Endothelial cell of umbilical vein (primary cell): ENCODE results near the gene MIER1. TPM values are rescaled to one million over a fixed set of nuclear protein-coding genes. Genes with fewer than 3 reads are reported as not detected.

Experiments used
- BruUV-seq: library from RNA; stranded (reverse); fragments of 400-500 nt; replicated peaks from 2 replicates; lab custom pipeline; 2021; lab: Mats Ljungman, UMichigan
- CTCF ChIA-PET: fragments of 300-600, 350-600 bp; sonication (Branson Sonifier 250); formaldehyde crosslinking; loops from one replicate; lab custom pipeline; 2021; ENCODE audit warnings: antibody characterized with exemption, inconsistent platforms; lab: Charles Lee
- POLR2A ChIA-PET: fragments of 300-600, 350-600 bp; sonication (Branson Sonifier 250); formaldehyde crosslinking; loops from one replicate; lab custom pipeline; 2021; ENCODE audit warnings: antibody characterized with exemption, inconsistent platforms; lab: Charles Lee
- DNase-seq: peaks from one replicate; pipeline ENCODE4 v3.0.0-alpha.2; 2011; ENCODE audit warnings: low read depth, low spot score
- FAIRE-seq: peaks from 2 replicates; lab custom pipeline; 2011; peaks lifted over from hg19 to GRCh38; lab: Jason Lieb, UNC
- H2AFZ ChIP-seq: 2 replicates; pipeline ENCODE4 v1.6.0; 2012; ENCODE audit warnings: low read depth, low read length, control low read depth, inconsistent platforms
- H3K27ac ChIP-seq: 2 replicates; pipeline ENCODE4 v1.5.1; 2011; ENCODE audit warnings: low read depth, mild to moderate bottlenecking, control low read depth, low read length, moderate library complexity; ENCODE audit not compliant: insufficient read depth
- H3K27me3 ChIP-seq, 2 experiments: 2 replicates each; pipeline versions ENCODE4 v1.6.0 to v1.6.1; 2011; ENCODE audit warnings: low read length in 2 of 2, mixed read lengths in 1 of 2; ENCODE audit not compliant: control insufficient read depth in 2 of 2, insufficient read depth in 2 of 2
- H3K36me3 ChIP-seq, 2 experiments: 2 replicates in 1 of 2; 3 replicates in 1 of 2; pipeline ENCODE4 v1.5.1; 2011; ENCODE audit warnings: low read length in 2 of 2, mild to moderate bottlenecking in 1 of 2, moderate library complexity in 1 of 2; ENCODE audit not compliant: control insufficient read depth in 2 of 2, insufficient read depth in 2 of 2; ENCODE audit errors: extremely low read depth in 1 of 2
- H3K4me1 ChIP-seq: 3 replicates; pipeline ENCODE4 v1.5.1; 2011; ENCODE audit warnings: mild to moderate bottlenecking, low read length; ENCODE audit not compliant: control insufficient read depth, insufficient read depth; ENCODE audit errors: extremely low read depth
- H3K4me2 ChIP-seq: 2 replicates; pipeline ENCODE4 v1.6.1; 2011; ENCODE audit warnings: low read length, control low read depth, mixed read lengths; ENCODE audit not compliant: insufficient read depth
- H3K4me3 ChIP-seq, 3 experiments: fragments of 200-600 bp in 1 of 3; sonication (generic), shearing (Covaris generic) in 1 of 3; replicated peaks in 1 of 3; 2 replicates each; pipeline ENCODE4 v1.5.1; 2011 to 2016; ENCODE audit warnings: control low read depth in 3 of 3, low read length in 3 of 3, mild to moderate bottlenecking in 2 of 3, inconsistent platforms in 1 of 3, low read depth in 1 of 3, moderate library complexity in 1 of 3; ENCODE audit not compliant: insufficient read depth in 1 of 3
- H3K79me2 ChIP-seq: 2 replicates; pipeline ENCODE4 v1.6.0; 2012; ENCODE audit warnings: low read length, inconsistent platforms; ENCODE audit not compliant: control insufficient read depth, insufficient read depth
- H3K9ac ChIP-seq: replicated peaks from 2 replicates; pipeline ENCODE3; 2011; ENCODE audit warnings: low read length, control low read depth; ENCODE audit not compliant: insufficient read depth; ENCODE audit errors: extremely low read depth
- H3K9me1 ChIP-seq: replicated peaks from 3 replicates; pipeline ENCODE4 v1.6.0; 2011; ENCODE audit warnings: mild to moderate bottlenecking, low read length; ENCODE audit not compliant: control insufficient read depth, insufficient read depth; ENCODE audit errors: extremely low read depth
- H3K9me3 ChIP-seq: replicated peaks from 2 replicates; pipeline ENCODE4 v1.5.1; 2012; ENCODE audit warnings: low read length, inconsistent platforms; ENCODE audit not compliant: control insufficient read depth, insufficient read depth
- H4K20me1 ChIP-seq: replicated peaks from 2 replicates; pipeline ENCODE3; 2011; ENCODE audit warnings: mild to moderate bottlenecking, low read length; ENCODE audit not compliant: control insufficient read depth, insufficient read depth; ENCODE audit errors: extremely low read depth
- EZH2 ChIP-seq: IDR thresholded peaks from 2 replicates; pipeline ENCODE4 v1.6.1; 2012; ENCODE audit warnings: borderline replicate concordance, low read depth, mild to moderate bottlenecking, moderate library complexity, low read length, inconsistent platforms; ENCODE audit not compliant: severe bottlenecking
- FOS ChIP-seq: IDR thresholded peaks from 2 replicates; pipeline ENCODE4 v1.6.1; 2011; ENCODE audit warnings: mild to moderate bottlenecking, low read length, moderate library complexity, borderline replicate concordance; ENCODE audit not compliant: insufficient read depth
- GATA2 ChIP-seq: IDR thresholded peaks from 2 replicates; pipeline ENCODE4 v1.7.0; 2011; ENCODE audit warnings: low read depth, mild to moderate bottlenecking, moderate library complexity, mixed read lengths, low read length; ENCODE audit not compliant: insufficient read length, insufficient read depth
- JUN ChIP-seq: IDR thresholded peaks from 2 replicates; pipeline ENCODE4 v1.6.1; 2011; ENCODE audit warnings: borderline replicate concordance, low read depth; ENCODE audit not compliant: insufficient read length, insufficient read depth
- MYC ChIP-seq: IDR thresholded peaks from one replicate; pipeline ENCODE4 v1.6.1; 2011; ENCODE audit warnings: mild to moderate bottlenecking, low read depth, low read length
- POLR2A ChIP-seq: IDR thresholded peaks from 2 replicates; pipeline ENCODE4 v1.6.1; 2012; ENCODE audit warnings: low read depth, mild to moderate bottlenecking, control low read depth, low read length
- POLR2AphosphoS5 ChIP-seq: IDR thresholded peaks from 2 replicates; pipeline ENCODE4 v1.6.1; 2012; ENCODE audit warnings: low read depth, mild to moderate bottlenecking, control low read depth, low read length, moderate library complexity; ENCODE audit not compliant: insufficient read depth
- dilution Hi-C: fragments of 300-500 bp; cut with MboI; formaldehyde crosslinking; loops from one replicate; pipeline ENCODE4 v1.15.0; 2019; ENCODE audit warnings: low sequenced_read_pairs; ENCODE audit not compliant: extremely low pct_ligation_motif_present
- intact Hi-C: fragments of 100-400 bp; cut with micrococcal nuclease; formaldehyde crosslinking; loops from one replicate; pipeline ENCODE4 v1.10.0; 2022
- polyA plus RNA-seq, 4 experiments: library from polyadenylated mRNA; depleted of rRNA in 3 of 4; stranded (reverse) in 3 of 4; unstranded in 1 of 4; fragments of >200 nt; gene quantifications; 2 replicates each; pipeline versions ENCODE4 v1.2.1 to v1.2.3, GENCODE V29; 2011 to 2012; ENCODE audit warnings: missing spikeins in 1 of 4
- total RNA-seq: library from RNA; stranded (reverse); gene quantifications from 2 replicates; pipeline ENCODE4 v1.2.3, GENCODE V29; 2021
- TF ChIP-seq, protein P1 (sequence below): IDR thresholded peaks from 2 replicates; pipeline ENCODE4 v1.6.1; 2011; ENCODE audit not compliant: insufficient read depth, insufficient read length
- TF ChIP-seq, protein P2 (sequence below), 2 donors: IDR thresholded peaks; 1 replicate in 1 of 2; 2 replicates in 1 of 2; pipeline ENCODE4 v1.5.1; 2011; ENCODE audit warnings: low read length in 2 of 2, mild to moderate bottlenecking in 2 of 2, moderate library complexity in 2 of 2, control low read depth in 1 of 2, inconsistent platforms in 1 of 2, low read depth in 1 of 2; ENCODE audit not compliant: insufficient read depth in 1 of 2; ENCODE audit errors: extremely low read depth in 1 of 2

MIER1 gene
- total and polyA plus RNA-seq, 2 donors (not counting 3 experiments of a cell fraction or from before 2014, with no cell fraction given): 7.3 to 36.8 TPM

DNA sequence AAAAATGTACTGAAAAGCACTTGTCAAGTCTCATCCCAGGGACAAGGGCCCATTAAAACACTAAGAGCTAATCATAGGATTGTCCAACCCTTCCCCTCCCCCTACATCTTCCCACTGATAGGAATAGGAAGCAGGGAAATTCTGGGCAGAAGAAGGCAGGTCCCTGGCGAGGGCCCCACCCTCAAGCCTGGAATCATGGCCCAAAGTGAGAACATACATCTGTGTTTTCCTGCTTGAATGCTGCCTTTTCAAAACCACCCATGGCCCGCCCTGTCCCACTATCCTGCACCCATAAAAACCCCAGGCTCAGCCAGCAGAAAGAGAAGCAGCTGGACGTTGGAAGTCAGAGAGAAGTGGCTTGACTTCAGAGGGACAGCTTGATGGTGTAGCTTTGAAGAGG lies 5.0 kb upstream of the MIER1 start:
- no peak overlapping the region for H3K4me2 ChIP-seq
- H4K20me1 ChIP-seq: no peaks in the 10 kb centered on the region
- H3K27ac ChIP-seq: no peak overlapping the region
- H3K27me3 ChIP-seq: no peaks in the 10 kb centered on the region
- FAIRE-seq (no peak), DNase-seq (no peak)
- intact Hi-C loops (no loop called here), dilution Hi-C loops (no loop called here)
- H3K4me3 ChIP-seq: no peak overlapping the region
- peaks cover 9% of the 10 kb centered on the region for H3K79me2 ChIP-seq
- ChIA-PET POLR2A (no interaction called here), CTCF (interaction anchor here (0.9 kb wide), 1 partner anchor 187 kb away, joined by 3 read pairs; no protein-coding TSS in a partner anchor)
- no peaks in the 10 kb centered on the region for H3K36me3 ChIP-seq
- no peaks in the 10 kb centered on the region for H3K9me1 ChIP-seq
- no peak overlapping the region for H3K9ac ChIP-seq
- H3K9me3 ChIP-seq: no peaks in the 10 kb centered on the region
- no peak for TF ChIP-seq POLR2A
- TF ChIP-seq GATA2: no peak
- TF ChIP-seq, protein P1, sequence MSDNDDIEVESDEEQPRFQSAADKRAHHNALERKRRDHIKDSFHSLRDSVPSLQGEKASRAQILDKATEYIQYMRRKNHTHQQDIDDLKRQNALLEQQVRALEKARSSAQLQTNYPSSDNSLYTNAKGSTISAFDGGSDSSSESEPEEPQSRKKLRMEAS: no peak
- no peak for TF ChIP-seq JUN
- TF ChIP-seq FOS: no peak
- no peak overlapping the region for H2AFZ ChIP-seq
- H3K4me1 ChIP-seq: peaks cover 9% of the 10 kb centered on the region
- BruUV-seq: no TSS peak

DNA sequence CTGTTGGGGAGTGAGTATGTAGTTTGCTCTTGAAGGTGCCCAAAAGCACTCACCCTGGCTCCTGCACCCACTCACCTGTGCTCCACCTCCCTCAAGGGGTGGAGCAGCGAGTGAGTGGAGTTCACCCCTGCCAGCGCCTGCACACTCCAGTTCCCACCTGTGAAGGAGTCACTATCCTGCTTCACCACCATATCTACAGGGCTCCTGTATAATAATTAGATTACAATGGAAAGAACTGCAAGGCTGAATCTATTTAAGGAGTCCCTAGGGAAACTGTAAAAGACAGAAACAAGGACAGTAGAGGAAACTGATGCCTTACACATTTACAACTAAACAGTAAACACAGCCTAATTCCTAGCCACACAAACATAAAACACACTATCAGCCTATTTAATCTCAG lies 4.2 kb upstream of the MIER1 start:
- DNase-seq (no peak), FAIRE-seq (no peak)
- Histone ChIP-seq H3K9me3 (no peaks in the 10 kb centered on the region), H3K9ac (no peak overlapping the region), H4K20me1 (no peaks in the 10 kb centered on the region), H3K36me3 (no peaks in the 10 kb centered on the region), H3K4me1 (peaks cover 9% of the 10 kb centered on the region), H3K79me2 (peaks cover 9% of the 10 kb centered on the region), H3K9me1 (no peaks in the 10 kb centered on the region), H3K27ac (no peak overlapping the region), H3K27me3 (no peaks in the 10 kb centered on the region), H3K4me2 (no peak overlapping the region), H2AFZ (no peak overlapping the region), H3K4me3 (no peak overlapping the region)
- POLR2A ChIA-PET: no interaction called here
- intact Hi-C loops: no loop called here
- BruUV-seq: no TSS peak
- dilution Hi-C loops: no loop called here
- TF ChIP-seq POLR2AphosphoS5: no peak
- no peak for TF ChIP-seq EZH2
- TF ChIP-seq, protein P1: no peak
- TF ChIP-seq, protein P2, sequence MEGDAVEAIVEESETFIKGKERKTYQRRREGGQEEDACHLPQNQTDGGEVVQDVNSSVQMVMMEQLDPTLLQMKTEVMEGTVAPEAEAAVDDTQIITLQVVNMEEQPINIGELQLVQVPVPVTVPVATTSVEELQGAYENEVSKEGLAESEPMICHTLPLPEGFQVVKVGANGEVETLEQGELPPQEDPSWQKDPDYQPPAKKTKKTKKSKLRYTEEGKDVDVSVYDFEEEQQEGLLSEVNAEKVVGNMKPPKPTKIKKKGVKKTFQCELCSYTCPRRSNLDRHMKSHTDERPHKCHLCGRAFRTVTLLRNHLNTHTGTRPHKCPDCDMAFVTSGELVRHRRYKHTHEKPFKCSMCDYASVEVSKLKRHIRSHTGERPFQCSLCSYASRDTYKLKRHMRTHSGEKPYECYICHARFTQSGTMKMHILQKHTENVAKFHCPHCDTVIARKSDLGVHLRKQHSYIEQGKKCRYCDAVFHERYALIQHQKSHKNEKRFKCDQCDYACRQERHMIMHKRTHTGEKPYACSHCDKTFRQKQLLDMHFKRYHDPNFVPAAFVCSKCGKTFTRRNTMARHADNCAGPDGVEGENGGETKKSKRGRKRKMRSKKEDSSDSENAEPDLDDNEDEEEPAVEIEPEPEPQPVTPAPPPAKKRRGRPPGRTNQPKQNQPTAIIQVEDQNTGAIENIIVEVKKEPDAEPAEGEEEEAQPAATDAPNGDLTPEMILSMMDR (IDR thresholded peaks at IDR 0.05; ENCODE audit: extremely low read depth in 1 of 2, insufficient read depth in 1 of 2, low read depth in 1 of 2, low read length in 2 of 2): no peak
- no peak for TF ChIP-seq POLR2A
- TF ChIP-seq MYC: no peak
- no peak for TF ChIP-seq JUN
- TF ChIP-seq GATA2: no peak
- TF ChIP-seq FOS: no peak
- CTCF ChIA-PET: interaction anchor here (0.6 kb wide), 1 partner anchor 47 kb away, joined by 4 read pairs; no protein-coding TSS in a partner anchor
